GM23338 (cell line): Measurements from ENCODE around the gene MKLN1. TPM values are rescaled to one million over a fixed set of nuclear protein-coding genes. Genes with fewer than 3 reads are reported as not detected.

Experiments used
- ATAC-seq: fragments of 200-7000 bp; cut with Tn5 transposase; 3 replicates; pipeline ENCODE4 v1.9.1; 2020
- DNase-seq: peaks from one replicate; pipeline ENCODE4 v3.0.0-alpha.2; 2015; ENCODE audit warnings: low spot score
- H2AFZ ChIP-seq: fragments of 200-600 bp; sonication (generic); 2 replicates; pipeline ENCODE4 v1.8.0; 2016; ENCODE audit warnings: antibody characterized with exemption, mild to moderate bottlenecking, moderate library complexity
- H3F3A ChIP-seq: fragments of 200-600 bp; sonication (generic); replicated peaks from 2 replicates; pipeline ENCODE4 v1.8.0; 2017; ENCODE audit warnings: antibody characterized with exemption, mixed run types, low read depth
- H3K27ac ChIP-seq: fragments of 200-600 bp; sonication (generic); 2 replicates; pipeline ENCODE4 v1.6.1; 2016; ENCODE audit warnings: low read depth
- H3K27me3 ChIP-seq: fragments of 200-600 bp; sonication (generic); 2 replicates; pipeline ENCODE4 v1.8.0; 2016; ENCODE audit warnings: mild to moderate bottlenecking, mixed run types, moderate library complexity; ENCODE audit not compliant: insufficient read depth
- H3K36me3 ChIP-seq: fragments of 200-600 bp; sonication (generic); 2 replicates; pipeline ENCODE4 v1.8.0; 2016; ENCODE audit warnings: mild to moderate bottlenecking; ENCODE audit not compliant: insufficient read depth
- H3K4me1 ChIP-seq: fragments of 200-600 bp; sonication (generic); 2 replicates; pipeline ENCODE4 v1.8.0; 2016; ENCODE audit warnings: mild to moderate bottlenecking, moderate library complexity; ENCODE audit not compliant: insufficient read depth
- H3K4me2 ChIP-seq: fragments of 200-600 bp; sonication (generic); 2 replicates; pipeline ENCODE4 v1.7.1; 2017; ENCODE audit warnings: mixed run types
- H3K4me3 ChIP-seq: fragments of 200-600 bp; sonication (generic); 2 replicates; pipeline ENCODE4 v1.6.1; 2016; ENCODE audit warnings: mixed run types
- H3K79me2 ChIP-seq: fragments of 200-600 bp; sonication (generic); replicated peaks from 2 replicates; pipeline ENCODE4 v1.8.0; 2017; ENCODE audit warnings: mild to moderate bottlenecking; ENCODE audit not compliant: insufficient read depth
- H3K9me2 ChIP-seq: fragments of 200-600 bp; sonication (generic); 2 replicates; pipeline ENCODE4 v1.8.0; 2017; ENCODE audit not compliant: insufficient read depth
- H4K20me1 ChIP-seq: fragments of 200-600 bp; sonication (generic); replicated peaks from 2 replicates; pipeline ENCODE4 v1.8.0; 2017; ENCODE audit warnings: mild to moderate bottlenecking; ENCODE audit not compliant: insufficient read depth
- H3K27ac Mint-ChIP-seq: 2 replicates; pipeline ENCODE4 v1.8.0; 2020; ENCODE audit warnings: inconsistent platforms, mild to moderate bottlenecking, moderate library complexity, mixed read lengths
- H3K27me3 Mint-ChIP-seq: 3 replicates; pipeline ENCODE4 v1.8.0; 2022; ENCODE audit warnings: low read depth, mild to moderate bottlenecking, moderate library complexity, mixed read lengths, inconsistent platforms; ENCODE audit not compliant: insufficient read depth, poor library complexity
- H3K36me3 Mint-ChIP-seq: 3 replicates; pipeline ENCODE4 v1.8.0; 2021; ENCODE audit warnings: low read depth, mild to moderate bottlenecking, inconsistent platforms, moderate library complexity, mixed read lengths
- H3K4me1 Mint-ChIP-seq: 3 replicates; pipeline ENCODE4 v1.8.0; 2020; ENCODE audit warnings: mild to moderate bottlenecking, inconsistent platforms, mixed read lengths
- H3K4me3 Mint-ChIP-seq: 3 replicates; pipeline ENCODE4 v1.8.0; 2021; ENCODE audit warnings: moderate library complexity, mild to moderate bottlenecking, inconsistent platforms, mixed read lengths
- H3K9me3 Mint-ChIP-seq: 3 replicates; pipeline ENCODE4 v1.8.0; 2020; ENCODE audit warnings: moderate library complexity, mild to moderate bottlenecking, inconsistent platforms, mixed read lengths
- CTCF ChIP-seq, 2 experiments: fragments of 200-600 bp in 1 of 2; sonication (generic) in 1 of 2; conservative IDR thresholded peaks; 2 replicates each; pipeline versions ENCODE4 v1.5.1 to v1.6.1; 2016 to 2017; ENCODE audit warnings: antibody characterized with exemption in 2 of 2, low read depth in 2 of 2, mild to moderate bottlenecking in 2 of 2, moderate library complexity in 1 of 2
- ETS1 ChIP-seq: IDR thresholded peaks from 2 replicates; pipeline ENCODE4 v1.6.1; 2016; ENCODE audit warnings: antibody characterized with exemption
- EZH2 ChIP-seq: fragments of 200-600 bp; sonication (generic); IDR thresholded peaks from one replicate; pipeline ENCODE4 v1.8.0; 2017; ENCODE audit warnings: antibody characterized with exemption, mild to moderate bottlenecking, low read depth; ENCODE audit not compliant: unreplicated experiment
- EZH2phosphoT487 ChIP-seq: fragments of 200-600 bp; sonication (generic); IDR thresholded peaks from one replicate; pipeline ENCODE4 v1.8.1; 2018; ENCODE audit warnings: antibody characterized with exemption; ENCODE audit not compliant: unreplicated experiment
- JUNB ChIP-seq: IDR thresholded peaks from one replicate; pipeline ENCODE4 v1.6.1; 2016; ENCODE audit warnings: antibody characterized with exemption; ENCODE audit not compliant: unreplicated experiment
- NANOG ChIP-seq: IDR thresholded peaks from 2 replicates; pipeline ENCODE4 v1.6.1; 2016; ENCODE audit warnings: antibody characterized with exemption, borderline replicate concordance
- POLR2AphosphoS5 ChIP-seq: IDR thresholded peaks from 2 replicates; pipeline ENCODE4 v1.6.1; 2016; ENCODE audit warnings: antibody characterized with exemption, low read depth
- REST ChIP-seq: IDR thresholded peaks from one replicate; pipeline ENCODE4 v1.6.1; 2018; ENCODE audit warnings: antibody characterized with exemption; ENCODE audit not compliant: unreplicated experiment
- ZNF114 ChIP-seq: fragments of 250-450 bp; sonication (Bioruptor Pico); IDR thresholded peaks from 2 replicates; pipeline ENCODE4 v1.5.0; 2020; ENCODE audit warnings: mild to moderate bottlenecking, moderate library complexity
- ZNF331 ChIP-seq: fragments of 250-450 bp; sonication (Bioruptor Pico); IDR thresholded peaks from 2 replicates; pipeline ENCODE4 v1.5.0; 2020; ENCODE audit warnings: low read depth, mild to moderate bottlenecking, moderate library complexity
- ZNF462 ChIP-seq: fragments of 250-450 bp; sonication (Bioruptor Pico); IDR thresholded peaks from 2 replicates; pipeline ENCODE4 v1.5.0; 2020; ENCODE audit warnings: mild to moderate bottlenecking, moderate library complexity
- polyA plus RNA-seq: library from polyadenylated mRNA; unstranded; fragments of >200 nt; fragmentation: Nextera tagmentation; extraction: Ambion mirVana; gene quantifications from 2 replicates; pipeline ENCODE4 v1.2.1, GENCODE V29; 2016
- total RNA-seq: library from RNA; depleted of rRNA; stranded (reverse); fragments of >200 nt; shearing (Covaris generic); gene quantifications from 2 replicates; pipeline ENCODE4 v1.2.3, GENCODE V29; 2014

MKLN1 gene
- total and polyA plus RNA-seq, 2 experiments from 2014 or later: 25.3 to 46.5 TPM

- Histone ChIP-seq H3K4me1 (peaks cover 10% of the 10 kb centered on the region), H3K27me3 (no peaks in the 10 kb centered on the region), H3K9me2 (no peaks in the 10 kb centered on the region), H3F3A (peaks cover 96% of the 10 kb centered on the region), H3K27ac (peak overlapping the region; percentile 91), H3K4me3 (no peak overlapping the region), H3K36me3 (peaks cover 70% of the 10 kb centered on the region), H2AFZ (no peak overlapping the region), H3K4me2 (no peak overlapping the region), H3K79me2 (peaks cover 7% of the 10 kb centered on the region), H4K20me1 (peaks cover 36% of the 10 kb centered on the region)
- Mint-ChIP-seq H3K36me3 (peaks cover 97% of the 10 kb centered on the region), H3K27me3 (peaks cover 60% of the 10 kb centered on the region), H3K4me3 (no peak overlapping the region), H3K9me3 (no peaks in the 10 kb centered on the region; the same call in 2 of the 3 replicates), H3K4me1 (peaks cover 32% of the 10 kb centered on the region), H3K27ac (peak overlapping the region; percentile 38)
- DNase-seq: no peak
- ATAC-seq: no peak
- TF ChIP-seq ZNF114 (CRISPR knock-in tag) (no peak), ZNF462 (no peak), POLR2AphosphoS5 (no peak), NANOG (no peak), JUNB (no peak), ETS1 (no peak), EZH2 (no peak), CTCF (conservative IDR thresholded peaks at IDR 0.05; ENCODE audit: low read depth in 2 of 2) (no peak), EZH2phosphoT487 (no peak), ZNF331 (CRISPR knock-in tag) (no peak), REST (no peak)
Measured at GRCh38 chr7:131501930-131502685, 174.4 kb downstream of the MKLN1 start.
